Measurements from ENCODE around the gene FBXL14. TPM values are rescaled to one million over a fixed set of nuclear protein-coding genes. Genes with fewer than 3 reads are reported as not detected.
A peak's percentile ranks its signal among the peaks of the same experiment; 100 is the strongest.

The FBXL14 gene
- total and polyA plus RNA-seq, 9 of the 15 experiments (the other 6 are each of a cell fraction or from before 2014, with no cell fraction given), result 0.13 to 9.8 (median 3.3) TPM

DNA sequence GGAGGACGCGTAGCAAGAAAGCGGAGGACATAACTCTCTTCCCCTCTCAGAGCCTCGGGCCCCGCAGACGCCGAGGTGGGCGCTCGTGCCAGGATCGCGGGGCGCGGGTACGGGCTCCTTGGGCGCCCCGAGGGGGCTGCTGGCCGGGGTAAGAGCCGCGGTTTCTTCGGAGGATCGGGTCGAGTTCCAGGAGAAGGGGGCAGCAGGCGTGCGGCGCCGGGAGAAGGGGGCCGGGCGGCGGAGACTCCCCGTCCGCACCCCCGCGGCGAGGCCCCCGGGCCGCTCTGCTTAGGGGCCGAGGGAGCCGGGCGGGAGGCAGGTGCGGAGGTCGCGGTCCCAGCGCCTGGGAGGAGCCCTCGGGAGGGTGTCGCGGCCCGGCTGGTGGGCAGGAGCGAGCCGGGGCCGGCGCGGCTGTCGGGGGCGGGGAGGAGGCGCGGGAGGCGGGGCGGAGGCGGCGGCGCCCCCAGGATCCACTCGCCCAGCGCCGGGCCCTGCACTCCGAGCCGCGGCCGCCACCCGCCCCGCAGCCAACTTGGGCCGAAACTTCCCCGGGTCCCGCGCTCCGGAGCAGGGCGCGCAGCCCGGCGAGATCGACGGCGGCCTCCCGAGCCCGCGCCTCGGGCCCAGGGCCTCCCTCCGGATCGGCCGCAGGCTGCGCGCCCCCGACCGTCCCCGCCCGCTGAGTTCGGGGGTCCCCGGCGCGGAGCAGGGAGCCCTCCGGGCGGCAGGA is 64.4 kb downstream of the FBXL14 start (continued):
- TF ChIP-seq, protein P1, sequence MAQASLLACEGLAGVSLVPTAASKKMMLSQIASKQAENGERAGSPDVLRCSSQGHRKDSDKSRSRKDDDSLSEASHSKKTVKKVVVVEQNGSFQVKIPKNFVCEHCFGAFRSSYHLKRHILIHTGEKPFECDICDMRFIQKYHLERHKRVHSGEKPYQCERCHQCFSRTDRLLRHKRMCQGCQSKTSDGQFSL (CRISPR knock-in tag; IDR thresholded peaks at IDR 0.05), result 0 out of 2 replicates have a peak, but pooled peaks have one; percentile 29
- TF ChIP-seq, protein P1 (tag; IDR thresholded peaks at IDR 0.05), result no peak
- TF ChIP-seq, protein P2, sequence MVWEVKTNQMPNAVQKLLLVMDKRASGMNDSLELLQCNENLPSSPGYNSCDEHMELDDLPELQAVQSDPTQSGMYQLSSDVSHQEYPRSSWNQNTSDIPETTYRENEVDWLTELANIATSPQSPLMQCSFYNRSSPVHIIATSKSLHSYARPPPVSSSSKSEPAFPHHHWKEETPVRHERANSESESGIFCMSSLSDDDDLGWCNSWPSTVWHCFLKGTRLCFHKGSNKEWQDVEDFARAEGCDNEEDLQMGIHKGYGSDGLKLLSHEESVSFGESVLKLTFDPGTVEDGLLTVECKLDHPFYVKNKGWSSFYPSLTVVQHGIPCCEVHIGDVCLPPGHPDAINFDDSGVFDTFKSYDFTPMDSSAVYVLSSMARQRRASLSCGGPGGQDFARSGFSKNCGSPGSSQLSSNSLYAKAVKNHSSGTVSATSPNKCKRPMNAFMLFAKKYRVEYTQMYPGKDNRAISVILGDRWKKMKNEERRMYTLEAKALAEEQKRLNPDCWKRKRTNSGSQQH (CRISPR knock-in tag; IDR thresholded peaks at IDR 0.05), result no peak
- TF ChIP-seq, protein P3, sequence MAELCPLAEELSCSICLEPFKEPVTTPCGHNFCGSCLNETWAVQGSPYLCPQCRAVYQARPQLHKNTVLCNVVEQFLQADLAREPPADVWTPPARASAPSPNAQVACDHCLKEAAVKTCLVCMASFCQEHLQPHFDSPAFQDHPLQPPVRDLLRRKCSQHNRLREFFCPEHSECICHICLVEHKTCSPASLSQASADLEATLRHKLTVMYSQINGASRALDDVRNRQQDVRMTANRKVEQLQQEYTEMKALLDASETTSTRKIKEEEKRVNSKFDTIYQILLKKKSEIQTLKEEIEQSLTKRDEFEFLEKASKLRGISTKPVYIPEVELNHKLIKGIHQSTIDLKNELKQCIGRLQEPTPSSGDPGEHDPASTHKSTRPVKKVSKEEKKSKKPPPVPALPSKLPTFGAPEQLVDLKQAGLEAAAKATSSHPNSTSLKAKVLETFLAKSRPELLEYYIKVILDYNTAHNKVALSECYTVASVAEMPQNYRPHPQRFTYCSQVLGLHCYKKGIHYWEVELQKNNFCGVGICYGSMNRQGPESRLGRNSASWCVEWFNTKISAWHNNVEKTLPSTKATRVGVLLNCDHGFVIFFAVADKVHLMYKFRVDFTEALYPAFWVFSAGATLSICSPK (IDR thresholded peaks at IDR 0.05; ENCODE audit: borderline replicate concordance), result no peak
- TF ChIP-seq FOXJ3 (CRISPR knock-in tag; IDR thresholded peaks at IDR 0.05) (no peak), XRCC5 (IDR thresholded peaks at IDR 0.05; ENCODE audit: low read depth, low read length) (no peak), TBL1XR1 (IDR thresholded peaks at IDR 0.05; ENCODE audit: low read length in 2 of 2) (no peak), TAF9B (IDR thresholded peaks at IDR 0.05; ENCODE audit: partially characterized antibody) (no peak), BDP1 (IDR thresholded peaks at IDR 0.05; ENCODE audit: insufficient read depth, insufficient read length) (no peak), RFX5 (IDR thresholded peaks at IDR 0.05; ENCODE audit: low read depth, low read length) (no peak), JUN (IDR thresholded peaks at IDR 0.05; ENCODE audit: borderline replicate concordance, low read depth, low read length) (no peak), JUN (CRISPR knock-in tag; IDR thresholded peaks at IDR 0.05; ENCODE audit: borderline replicate concordance) (no peak), TAF1 (IDR thresholded peaks at IDR 0.05; ENCODE audit: control insufficient read depth, extremely low read depth, insufficient read depth, low read length, severe bottlenecking) (peak; percentile 25), PHF20 (IDR thresholded peaks at IDR 0.05; ENCODE audit: partially characterized antibody) (no peak), TCF3 (CRISPR knock-in tag; IDR thresholded peaks at IDR 0.05) (no peak), HNRNPLL (IDR thresholded peaks at IDR 0.05; ENCODE audit: low read depth, low read length, poor library complexity, severe bottlenecking) (no peak), ZNF274 (IDR thresholded peaks at IDR 0.05; ENCODE audit: borderline replicate concordance, low read depth, low read length) (no peak), MAZ (CRISPR knock-in tag; conservative IDR thresholded peaks at IDR 0.05 in 1 of 2, IDR thresholded peaks at IDR 0.05 in 1 of 2) (no peak), ZNF778 (CRISPR knock-in tag; IDR thresholded peaks at IDR 0.05) (no peak), ZBTB7A (IDR thresholded peaks at IDR 0.05; ENCODE audit: borderline replicate concordance, control insufficient read depth, low read depth, low read length) (peak; percentile 47; the same call in 1 of the 2 replicates)
